GM23338 (cell line): ENCODE measurements around the gene PHKA2. TPM values are rescaled to one million over a fixed set of nuclear protein-coding genes. Genes with fewer than 3 reads are reported as not detected.

Experiments
- ATAC-seq: fragments of 200-7000 bp; cut with Tn5 transposase; 3 replicates; pipeline ENCODE4 v1.9.1; 2020
- DNase-seq: peaks from one replicate; pipeline ENCODE4 v3.0.0-alpha.2; 2015; ENCODE audit warnings: low spot score
- H2AFZ ChIP-seq: fragments of 200-600 bp; sonication (generic); 2 replicates; pipeline ENCODE4 v1.8.0; 2016; ENCODE audit warnings: antibody characterized with exemption, mild to moderate bottlenecking, moderate library complexity
- H3F3A ChIP-seq: fragments of 200-600 bp; sonication (generic); replicated peaks from 2 replicates; pipeline ENCODE4 v1.8.0; 2017; ENCODE audit warnings: antibody characterized with exemption, mixed run types, low read depth
- H3K27ac ChIP-seq: fragments of 200-600 bp; sonication (generic); 2 replicates; pipeline ENCODE4 v1.6.1; 2016; ENCODE audit warnings: low read depth
- H3K27me3 ChIP-seq: fragments of 200-600 bp; sonication (generic); 2 replicates; pipeline ENCODE4 v1.8.0; 2016; ENCODE audit warnings: mild to moderate bottlenecking, mixed run types, moderate library complexity; ENCODE audit not compliant: insufficient read depth
- H3K36me3 ChIP-seq: fragments of 200-600 bp; sonication (generic); 2 replicates; pipeline ENCODE4 v1.8.0; 2016; ENCODE audit warnings: mild to moderate bottlenecking; ENCODE audit not compliant: insufficient read depth
- H3K4me1 ChIP-seq: fragments of 200-600 bp; sonication (generic); 2 replicates; pipeline ENCODE4 v1.8.0; 2016; ENCODE audit warnings: mild to moderate bottlenecking, moderate library complexity; ENCODE audit not compliant: insufficient read depth
- H3K4me2 ChIP-seq: fragments of 200-600 bp; sonication (generic); 2 replicates; pipeline ENCODE4 v1.7.1; 2017; ENCODE audit warnings: mixed run types
- H3K4me3 ChIP-seq: fragments of 200-600 bp; sonication (generic); 2 replicates; pipeline ENCODE4 v1.6.1; 2016; ENCODE audit warnings: mixed run types
- H3K79me2 ChIP-seq: fragments of 200-600 bp; sonication (generic); replicated peaks from 2 replicates; pipeline ENCODE4 v1.8.0; 2017; ENCODE audit warnings: mild to moderate bottlenecking; ENCODE audit not compliant: insufficient read depth
- H3K9me2 ChIP-seq: fragments of 200-600 bp; sonication (generic); 2 replicates; pipeline ENCODE4 v1.8.0; 2017; ENCODE audit not compliant: insufficient read depth
- H4K20me1 ChIP-seq: fragments of 200-600 bp; sonication (generic); replicated peaks from 2 replicates; pipeline ENCODE4 v1.8.0; 2017; ENCODE audit warnings: mild to moderate bottlenecking; ENCODE audit not compliant: insufficient read depth
- H3K27ac Mint-ChIP-seq: 2 replicates; pipeline ENCODE4 v1.8.0; 2020; ENCODE audit warnings: inconsistent platforms, mild to moderate bottlenecking, moderate library complexity, mixed read lengths
- H3K27me3 Mint-ChIP-seq: 3 replicates; pipeline ENCODE4 v1.8.0; 2022; ENCODE audit warnings: low read depth, mild to moderate bottlenecking, moderate library complexity, mixed read lengths, inconsistent platforms; ENCODE audit not compliant: insufficient read depth, poor library complexity
- H3K36me3 Mint-ChIP-seq: 3 replicates; pipeline ENCODE4 v1.8.0; 2021; ENCODE audit warnings: low read depth, mild to moderate bottlenecking, inconsistent platforms, moderate library complexity, mixed read lengths
- H3K4me1 Mint-ChIP-seq: 3 replicates; pipeline ENCODE4 v1.8.0; 2020; ENCODE audit warnings: mild to moderate bottlenecking, inconsistent platforms, mixed read lengths
- H3K4me3 Mint-ChIP-seq: 3 replicates; pipeline ENCODE4 v1.8.0; 2021; ENCODE audit warnings: moderate library complexity, mild to moderate bottlenecking, inconsistent platforms, mixed read lengths
- H3K9me3 Mint-ChIP-seq: 3 replicates; pipeline ENCODE4 v1.8.0; 2020; ENCODE audit warnings: moderate library complexity, mild to moderate bottlenecking, inconsistent platforms, mixed read lengths
- CREB1 ChIP-seq: fragments of 250-450 bp; sonication (Bioruptor Pico); IDR thresholded peaks from 2 replicates; pipeline ENCODE4 v1.5.0; 2020; ENCODE audit warnings: low read depth, mild to moderate bottlenecking, moderate library complexity
- CTCF ChIP-seq, 2 experiments: fragments of 200-600 bp in 1 of 2; sonication (generic) in 1 of 2; conservative IDR thresholded peaks; 2 replicates each; pipeline versions ENCODE4 v1.5.1 to v1.6.1; 2016 to 2017; ENCODE audit warnings: antibody characterized with exemption in 2 of 2, low read depth in 2 of 2, mild to moderate bottlenecking in 2 of 2, moderate library complexity in 1 of 2
- ETS1 ChIP-seq: IDR thresholded peaks from 2 replicates; pipeline ENCODE4 v1.6.1; 2016; ENCODE audit warnings: antibody characterized with exemption
- EZH2 ChIP-seq: fragments of 200-600 bp; sonication (generic); IDR thresholded peaks from one replicate; pipeline ENCODE4 v1.8.0; 2017; ENCODE audit warnings: antibody characterized with exemption, mild to moderate bottlenecking, low read depth; ENCODE audit not compliant: unreplicated experiment
- JUNB ChIP-seq: IDR thresholded peaks from one replicate; pipeline ENCODE4 v1.6.1; 2016; ENCODE audit warnings: antibody characterized with exemption; ENCODE audit not compliant: unreplicated experiment
- NANOG ChIP-seq: IDR thresholded peaks from 2 replicates; pipeline ENCODE4 v1.6.1; 2016; ENCODE audit warnings: antibody characterized with exemption, borderline replicate concordance
- POLR2AphosphoS5 ChIP-seq: IDR thresholded peaks from 2 replicates; pipeline ENCODE4 v1.6.1; 2016; ENCODE audit warnings: antibody characterized with exemption, low read depth
- REST ChIP-seq: IDR thresholded peaks from one replicate; pipeline ENCODE4 v1.6.1; 2018; ENCODE audit warnings: antibody characterized with exemption; ENCODE audit not compliant: unreplicated experiment
- STAT1 ChIP-seq: IDR thresholded peaks from one replicate; pipeline ENCODE4 v1.6.1; 2016; ENCODE audit warnings: antibody characterized with exemption; ENCODE audit not compliant: unreplicated experiment
- ZNF331 ChIP-seq: fragments of 250-450 bp; sonication (Bioruptor Pico); IDR thresholded peaks from 2 replicates; pipeline ENCODE4 v1.5.0; 2020; ENCODE audit warnings: low read depth, mild to moderate bottlenecking, moderate library complexity
- polyA plus RNA-seq: library from polyadenylated mRNA; unstranded; fragments of >200 nt; fragmentation: Nextera tagmentation; extraction: Ambion mirVana; gene quantifications from 2 replicates; pipeline ENCODE4 v1.2.1, GENCODE V29; 2016
- total RNA-seq: library from RNA; depleted of rRNA; stranded (reverse); fragments of >200 nt; shearing (Covaris generic); gene quantifications from 2 replicates; pipeline ENCODE4 v1.2.3, GENCODE V29; 2014

Gene PHKA2
- total and polyA plus RNA-seq, 2 experiments from 2014 or later = 8.0 to 23.9 TPM

GRCh38 chrX:18894156-18894555 is 89.8 kb downstream of the PHKA2 start:
- no peak overlapping the region for H2AFZ ChIP-seq
- no peaks in the 10 kb centered on the region for H3K27me3 ChIP-seq
- H3K79me2 ChIP-seq = no peaks in the 10 kb centered on the region
- H3K9me2 ChIP-seq = no peaks in the 10 kb centered on the region
- H3K4me1 ChIP-seq = no peaks in the 10 kb centered on the region
- no peak overlapping the region for H3K27ac ChIP-seq
- ATAC-seq = no peak
- Mint-ChIP-seq H3K27ac (no peak overlapping the region), H3K9me3 (no peaks in the 10 kb centered on the region), H3K4me1 (peaks cover 3% of the 10 kb centered on the region; the same call in 1 of the 3 replicates), H3K27me3 (peaks cover 3% of the 10 kb centered on the region), H3K4me3 (no peak overlapping the region), H3K36me3 (no peaks in the 10 kb centered on the region; the same call in 2 of the 3 replicates)
- H3K4me2 ChIP-seq = no peak overlapping the region
- TF ChIP-seq EZH2 (no peak), REST (peak; percentile 57), CTCF (conservative IDR thresholded peaks at IDR 0.05; ENCODE audit: low read depth in 2 of 2) (peak in 1 of 2 experiments; percentile 16; a peak in 1 of 4 replicates)
- H3K36me3 ChIP-seq = no peaks in the 10 kb centered on the region
- no peaks in the 10 kb centered on the region for H3F3A ChIP-seq
- no peak overlapping the region for H3K4me3 ChIP-seq
- no peaks in the 10 kb centered on the region for H4K20me1 ChIP-seq
- DNase-seq = no peak

- H3K4me1 Mint-ChIP-seq = peaks cover 3% of the 10 kb centered on the region; the same call in 1 of the 3 replicates
- H3K27ac Mint-ChIP-seq = no peak overlapping the region
- H3K9me3 Mint-ChIP-seq = no peaks in the 10 kb centered on the region
- Histone ChIP-seq H3K9me2 (no peaks in the 10 kb centered on the region), H3K79me2 (no peaks in the 10 kb centered on the region), H3F3A (no peaks in the 10 kb centered on the region), H3K27me3 (no peaks in the 10 kb centered on the region), H4K20me1 (no peaks in the 10 kb centered on the region), H3K27ac (no peak overlapping the region), H3K4me2 (no peak overlapping the region), H2AFZ (no peak overlapping the region), H3K4me1 (no peaks in the 10 kb centered on the region), H3K36me3 (no peaks in the 10 kb centered on the region), H3K4me3 (no peak overlapping the region)
- DNase-seq = no peak
- no peaks in the 10 kb centered on the region; the same call in 2 of the 3 replicates for H3K36me3 Mint-ChIP-seq
- ATAC-seq = no peak
- H3K27me3 Mint-ChIP-seq = peaks cover 3% of the 10 kb centered on the region
- no peak overlapping the region for H3K4me3 Mint-ChIP-seq
- TF ChIP-seq CREB1 (CRISPR knock-in tag) (no peak), STAT1 (no peak), ETS1 (no peak), EZH2 (no peak), JUNB (no peak), POLR2AphosphoS5 (no peak), NANOG (no peak), ZNF331 (CRISPR knock-in tag) (no peak)
Measured at GRCh38 chrX:18893536-18893935, 90.4 kb downstream of the PHKA2 start.
